ENCODE results near the gene XPNPEP3.

DNA sequence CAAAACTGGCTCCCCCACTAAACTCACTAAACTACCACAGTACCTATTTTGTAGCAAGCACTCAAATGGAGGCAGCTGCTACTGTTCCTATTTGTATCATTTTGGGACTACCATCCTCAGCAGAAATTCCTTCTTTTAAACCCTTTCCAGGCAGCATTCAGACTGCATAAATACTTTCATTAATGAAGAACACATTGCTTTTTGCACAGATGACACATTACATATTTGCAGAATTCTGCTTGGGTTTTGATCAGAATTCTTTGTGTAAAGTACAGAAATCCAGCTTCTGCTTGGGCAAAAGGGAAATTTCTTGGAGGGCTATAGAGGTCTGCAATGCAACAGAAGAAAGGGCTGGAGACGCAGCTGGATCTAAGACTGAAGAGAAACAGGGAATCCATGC is 118.4 kb downstream of the XPNPEP3 start:
- TF ChIP-seq, protein P1, sequence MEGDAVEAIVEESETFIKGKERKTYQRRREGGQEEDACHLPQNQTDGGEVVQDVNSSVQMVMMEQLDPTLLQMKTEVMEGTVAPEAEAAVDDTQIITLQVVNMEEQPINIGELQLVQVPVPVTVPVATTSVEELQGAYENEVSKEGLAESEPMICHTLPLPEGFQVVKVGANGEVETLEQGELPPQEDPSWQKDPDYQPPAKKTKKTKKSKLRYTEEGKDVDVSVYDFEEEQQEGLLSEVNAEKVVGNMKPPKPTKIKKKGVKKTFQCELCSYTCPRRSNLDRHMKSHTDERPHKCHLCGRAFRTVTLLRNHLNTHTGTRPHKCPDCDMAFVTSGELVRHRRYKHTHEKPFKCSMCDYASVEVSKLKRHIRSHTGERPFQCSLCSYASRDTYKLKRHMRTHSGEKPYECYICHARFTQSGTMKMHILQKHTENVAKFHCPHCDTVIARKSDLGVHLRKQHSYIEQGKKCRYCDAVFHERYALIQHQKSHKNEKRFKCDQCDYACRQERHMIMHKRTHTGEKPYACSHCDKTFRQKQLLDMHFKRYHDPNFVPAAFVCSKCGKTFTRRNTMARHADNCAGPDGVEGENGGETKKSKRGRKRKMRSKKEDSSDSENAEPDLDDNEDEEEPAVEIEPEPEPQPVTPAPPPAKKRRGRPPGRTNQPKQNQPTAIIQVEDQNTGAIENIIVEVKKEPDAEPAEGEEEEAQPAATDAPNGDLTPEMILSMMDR (IDR thresholded peaks at IDR 0.05), result no peak
- TF ChIP-seq POLR2A (IDR thresholded peaks at IDR 0.05), result no peak

Data from vagina (tissue), 2 donors.